MM.1S (cell line): ENCODE measurements around the gene COG5.

Experiments used
- EZH2 ChIP-seq: fragments of 300-600 bp; sonication (generic); optimal IDR thresholded peaks from 2 replicates; pipeline ENCODE3; 2017; ENCODE audit warnings: low read depth, mild to moderate bottlenecking, antibody characterized with exemption, low read length, mixed read lengths
- EZH2phosphoT487 ChIP-seq: fragments of 300-600 bp; sonication (generic); IDR thresholded peaks from 2 replicates; pipeline ENCODE4 v1.6.1; 2018; ENCODE audit warnings: antibody characterized with exemption, low read length
- TF ChIP-seq, protein P1 (sequence below): fragments of 300-600 bp; sonication (generic); IDR thresholded peaks from 2 replicates; pipeline ENCODE4 v1.5.1; 2016; ENCODE audit warnings: antibody characterized with exemption, low read length, mixed read lengths

DNA sequence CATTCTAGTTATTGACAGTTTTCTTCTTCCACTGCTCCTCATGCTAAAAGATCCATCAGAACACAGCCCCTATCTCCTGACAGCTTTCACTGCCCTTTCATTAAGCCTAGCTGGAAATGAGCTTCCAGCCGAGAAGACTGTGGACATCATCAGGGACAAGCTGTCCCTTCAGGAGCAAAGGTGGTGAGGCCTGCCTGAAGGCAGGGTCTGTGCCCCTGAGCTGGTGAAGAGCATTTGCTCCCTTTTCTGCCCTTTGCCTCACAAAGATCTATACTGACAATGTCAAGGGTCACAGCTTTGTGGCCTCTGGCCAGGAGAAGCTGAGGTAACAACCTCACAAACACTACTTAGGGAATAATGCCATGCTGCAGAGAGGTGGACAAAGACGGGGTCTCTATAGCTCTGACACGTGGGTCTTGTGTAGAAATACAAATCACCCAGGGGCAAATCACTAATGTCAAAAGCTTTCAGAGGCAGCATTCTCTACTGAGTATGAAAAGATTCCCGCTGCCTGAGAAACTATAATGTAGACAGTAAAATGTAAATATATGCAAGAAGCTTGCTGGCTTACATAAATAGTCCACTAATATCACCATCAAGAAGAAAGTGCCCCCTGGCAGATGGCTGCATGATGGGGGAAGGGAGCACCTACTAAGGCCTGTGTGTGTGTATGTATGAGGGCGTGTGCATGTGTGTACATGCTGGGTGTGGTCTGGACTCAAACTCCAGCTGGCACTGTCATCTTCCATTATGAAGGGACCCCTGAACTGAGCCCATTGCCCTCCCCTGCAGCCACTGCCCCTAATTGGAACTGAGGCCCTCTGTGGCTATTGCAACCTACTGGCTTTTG is 339.1 kb downstream of the COG5 start:
- TF ChIP-seq, protein P1, sequence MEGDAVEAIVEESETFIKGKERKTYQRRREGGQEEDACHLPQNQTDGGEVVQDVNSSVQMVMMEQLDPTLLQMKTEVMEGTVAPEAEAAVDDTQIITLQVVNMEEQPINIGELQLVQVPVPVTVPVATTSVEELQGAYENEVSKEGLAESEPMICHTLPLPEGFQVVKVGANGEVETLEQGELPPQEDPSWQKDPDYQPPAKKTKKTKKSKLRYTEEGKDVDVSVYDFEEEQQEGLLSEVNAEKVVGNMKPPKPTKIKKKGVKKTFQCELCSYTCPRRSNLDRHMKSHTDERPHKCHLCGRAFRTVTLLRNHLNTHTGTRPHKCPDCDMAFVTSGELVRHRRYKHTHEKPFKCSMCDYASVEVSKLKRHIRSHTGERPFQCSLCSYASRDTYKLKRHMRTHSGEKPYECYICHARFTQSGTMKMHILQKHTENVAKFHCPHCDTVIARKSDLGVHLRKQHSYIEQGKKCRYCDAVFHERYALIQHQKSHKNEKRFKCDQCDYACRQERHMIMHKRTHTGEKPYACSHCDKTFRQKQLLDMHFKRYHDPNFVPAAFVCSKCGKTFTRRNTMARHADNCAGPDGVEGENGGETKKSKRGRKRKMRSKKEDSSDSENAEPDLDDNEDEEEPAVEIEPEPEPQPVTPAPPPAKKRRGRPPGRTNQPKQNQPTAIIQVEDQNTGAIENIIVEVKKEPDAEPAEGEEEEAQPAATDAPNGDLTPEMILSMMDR: no peak
- TF ChIP-seq EZH2: no peak
- TF ChIP-seq EZH2phosphoT487: no peak
